DND-41 (cell line): ENCODE results near the gene SERPING1.

Source experiments
- CTCF ChIP-seq: IDR thresholded peaks from 2 replicates; pipeline ENCODE4 v1.5.1; 2012; ENCODE audit warnings: borderline replicate concordance, low read length, moderate library complexity, mild to moderate bottlenecking; ENCODE audit not compliant: poor library complexity, severe bottlenecking; ENCODE audit errors: extremely low read depth
- EZH2 ChIP-seq: IDR thresholded peaks from 3 replicates; pipeline ENCODE4 v1.6.1; 2012; ENCODE audit warnings: borderline replicate concordance, low read depth, mild to moderate bottlenecking, moderate library complexity, low read length, inconsistent platforms; ENCODE audit not compliant: severe bottlenecking

GRCh38 chr11:57598831-57599155 is 1.3 kb downstream of the SERPING1 start:
- no peak for TF ChIP-seq CTCF
- TF ChIP-seq EZH2: no peak
